HG03108 (cell line): ENCODE data around the gene EVI2B.
"Not testable (repeated sequence)": the region's sequence is repeated elsewhere in the genome, so short reads cannot be mapped to it uniquely, and the experiment has no call there.

Source experiments
- ATAC-seq: cut with Tn5 transposase; IDR thresholded peaks from one replicate; pipeline ENCODE4 v1.9.1; 2021; ENCODE audit warnings: moderate library complexity; ENCODE audit not compliant: unreplicated experiment

The EVI2B gene

DNA sequence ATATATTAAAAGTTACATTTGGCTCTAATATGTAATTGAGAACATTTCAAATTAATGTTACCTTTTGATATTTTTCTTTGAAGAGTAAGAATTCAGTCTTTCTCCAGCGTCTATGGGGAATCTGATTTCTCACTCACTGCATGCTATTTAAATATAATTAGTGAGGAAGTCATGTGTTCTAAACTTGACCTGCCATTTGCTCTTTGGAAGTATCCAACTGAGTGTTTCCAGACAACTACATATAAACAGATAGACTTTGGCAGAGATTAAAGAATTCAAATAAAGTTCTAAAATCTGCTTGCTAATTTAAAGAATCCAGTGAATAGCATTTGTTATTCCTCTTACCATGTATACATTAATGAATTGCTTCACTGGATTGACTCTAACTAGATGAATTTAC, 40.3 kb downstream of the EVI2B start:
- ATAC-seq = no peak

DNA sequence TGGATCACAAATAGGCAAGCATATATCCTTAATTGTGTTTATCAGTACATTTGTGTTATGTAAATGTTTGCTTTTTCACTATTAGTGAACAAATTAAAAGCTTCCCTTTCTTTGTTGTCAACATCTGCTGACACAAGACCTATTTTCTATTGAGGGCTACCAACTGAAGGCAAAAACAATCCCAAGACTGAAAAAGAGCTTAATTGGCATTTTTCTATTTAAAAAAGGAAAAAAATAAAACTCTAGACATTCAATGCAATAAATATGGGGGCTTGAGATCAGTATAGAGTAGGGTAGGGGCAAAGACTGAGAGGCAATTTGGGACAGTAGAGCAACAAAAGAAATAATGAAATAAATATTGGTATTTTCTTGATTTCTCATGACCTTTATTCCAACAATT, 41.1 kb downstream of the EVI2B start:
- ATAC-seq = no peak

DNA sequence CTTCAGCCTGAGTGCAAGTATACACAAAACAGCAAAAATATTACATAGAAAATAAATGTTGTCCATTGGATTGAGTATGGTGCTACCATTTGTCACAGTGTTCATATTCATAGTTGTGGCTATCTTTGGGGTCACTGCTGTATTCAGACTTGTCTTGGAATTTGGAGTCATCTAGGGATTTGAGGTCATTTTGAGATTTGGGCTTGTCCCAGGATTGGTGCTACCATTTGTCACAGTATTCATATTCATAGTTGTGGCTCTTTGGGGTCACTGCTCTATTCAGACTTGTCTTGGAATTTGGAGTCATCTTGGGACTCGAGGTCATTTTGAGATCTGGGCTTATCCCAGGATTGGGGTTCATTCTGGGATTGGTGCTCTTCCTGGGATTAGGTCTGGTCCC, 41.6 kb downstream of the EVI2B start:
- no peak for ATAC-seq

DNA sequence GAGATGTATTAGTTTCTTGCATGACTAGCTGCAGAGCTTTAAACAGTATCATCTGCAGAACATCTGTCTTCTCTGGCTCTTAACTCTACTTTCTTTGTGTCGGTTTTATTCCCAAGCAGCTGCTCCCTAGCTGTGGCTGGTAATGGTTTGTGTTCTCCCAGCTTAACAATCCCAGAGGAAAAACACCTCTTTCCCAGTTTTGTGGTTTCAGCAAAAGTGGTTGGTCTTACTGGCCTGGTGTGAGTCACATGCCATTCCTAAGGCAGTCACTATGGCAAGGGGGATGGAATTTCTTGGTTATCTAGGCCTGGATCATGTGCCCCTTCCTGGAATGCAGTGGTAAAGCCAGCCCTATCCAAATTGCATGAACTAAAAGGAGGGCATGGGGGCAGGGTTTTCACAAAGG, 44.3 kb downstream of the EVI2B start:
- ATAC-seq = no peak

DNA sequence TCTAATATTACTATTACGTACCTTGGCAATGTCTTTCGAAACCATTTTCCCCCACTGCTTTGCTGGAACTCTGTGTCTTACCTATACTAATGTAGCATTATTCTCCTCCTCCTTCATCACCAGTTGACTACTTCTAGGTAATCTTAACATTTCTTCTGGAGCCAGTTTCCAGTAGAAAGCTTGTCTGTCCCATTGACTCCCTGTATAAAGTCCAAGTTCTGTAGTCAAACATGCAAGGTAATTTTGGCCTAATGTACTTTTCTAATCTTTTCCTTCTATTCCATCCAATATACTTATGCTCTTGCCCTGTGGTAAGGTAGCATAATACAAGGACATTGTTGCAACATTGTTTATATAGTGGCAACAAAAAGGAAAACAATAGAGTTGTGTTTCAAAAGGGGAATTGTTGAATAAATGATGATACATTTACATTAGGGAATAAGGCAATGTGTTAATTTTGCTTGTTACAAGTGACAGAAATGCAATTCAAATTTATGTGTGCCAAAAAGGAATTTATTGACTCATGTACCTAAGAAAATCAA, 44.7 kb downstream of the EVI2B start:
- ATAC-seq = no peak

DNA sequence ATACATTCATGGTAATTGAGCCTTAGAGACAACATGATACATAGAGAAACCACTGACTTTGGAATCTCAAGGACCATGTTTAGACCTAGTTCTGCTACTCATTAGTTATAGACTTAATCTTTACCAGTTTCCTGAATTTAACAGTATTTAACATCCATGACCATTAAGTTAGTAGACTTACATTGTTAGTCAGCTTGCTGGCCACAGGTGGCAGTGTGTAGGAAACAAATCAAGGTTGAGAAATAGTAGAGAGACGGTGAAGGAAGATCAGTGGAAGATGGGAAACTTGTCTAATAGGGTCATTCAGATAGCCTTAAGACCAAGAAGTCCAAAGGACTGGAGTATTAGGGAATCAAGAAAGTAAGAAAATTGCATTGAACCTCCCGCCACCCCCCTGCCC, 47.8 kb downstream of the EVI2B start:
- ATAC-seq = no peak

DNA sequence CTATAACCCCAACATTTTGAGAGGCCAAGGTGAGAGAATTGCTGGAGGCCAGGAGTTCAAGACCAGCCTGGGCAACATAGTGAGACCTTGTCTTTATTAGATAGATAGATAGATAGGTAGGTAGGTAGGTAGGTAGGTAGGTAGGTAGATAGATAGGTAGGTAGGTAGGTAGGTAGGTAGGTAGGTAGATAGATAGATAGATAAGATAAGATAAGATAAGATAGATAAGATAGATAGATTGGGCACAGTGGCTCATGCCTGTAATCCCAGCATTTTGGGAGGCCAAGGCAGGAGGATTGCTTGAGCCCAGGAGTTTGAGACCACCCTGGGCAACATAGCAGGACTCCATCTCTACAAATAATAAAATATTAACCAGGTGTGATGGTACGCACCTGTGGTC, 50.9 kb downstream of the EVI2B start:
- ATAC-seq = not testable (repeated sequence)

DNA sequence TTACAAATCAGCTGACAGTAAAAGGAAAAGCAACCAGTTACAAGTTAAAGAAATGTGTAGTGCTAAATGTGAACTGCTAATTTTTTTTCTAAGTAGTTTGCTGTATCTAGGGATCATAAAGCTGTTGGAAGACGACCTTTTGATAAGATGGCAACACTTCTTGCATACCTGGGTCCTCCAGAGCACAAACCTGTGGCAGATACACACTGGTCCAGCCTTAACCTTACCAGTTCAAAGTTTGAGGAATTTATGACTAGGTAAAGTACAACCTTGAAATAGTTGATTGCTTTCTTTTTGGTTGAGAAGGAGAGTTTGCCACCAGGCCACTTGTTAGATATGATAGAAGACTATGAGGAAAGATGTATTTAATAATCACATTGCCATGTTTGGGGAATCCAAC, 52.3 kb downstream of the EVI2B start:
- ATAC-seq = no peak

DNA sequence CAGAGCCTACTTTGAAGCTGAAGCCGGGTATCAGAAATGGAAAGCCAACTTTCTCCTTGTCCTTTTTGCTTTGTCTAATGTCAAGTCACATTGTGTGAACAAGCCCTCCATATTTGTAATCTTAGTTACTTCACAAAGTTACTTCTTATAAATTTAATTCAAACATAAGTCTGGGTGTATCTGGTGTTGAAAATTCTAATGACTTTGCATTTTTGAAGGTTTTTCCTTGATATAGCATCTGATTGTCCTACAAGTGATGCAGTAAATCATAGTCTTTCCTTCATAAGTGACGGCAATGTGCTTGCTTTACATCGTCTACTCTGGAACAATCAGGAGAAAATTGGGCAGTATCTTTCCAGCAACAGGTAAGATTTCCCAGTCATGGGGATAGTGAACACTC, 53.7 kb downstream of the EVI2B start:
- no peak for ATAC-seq

DNA sequence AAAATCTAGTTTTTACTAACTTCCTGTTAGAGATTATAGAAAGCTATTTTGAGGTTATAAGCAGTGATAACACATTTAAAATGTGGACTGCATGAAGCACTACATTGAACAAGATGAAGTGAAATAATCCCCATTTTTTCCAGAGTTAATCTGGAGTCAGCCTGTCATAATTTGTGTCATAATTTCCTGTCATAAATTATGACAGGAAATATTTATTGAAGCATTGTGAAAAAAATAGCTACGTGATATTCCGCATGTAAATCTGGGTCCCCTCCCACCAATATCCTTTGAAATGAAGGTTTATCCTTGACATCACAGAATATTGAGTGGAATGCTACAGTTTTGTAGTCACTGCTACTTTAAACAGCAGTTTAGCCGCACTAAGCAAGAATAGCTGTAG, 56.9 kb downstream of the EVI2B start:
- ATAC-seq = no peak

DNA sequence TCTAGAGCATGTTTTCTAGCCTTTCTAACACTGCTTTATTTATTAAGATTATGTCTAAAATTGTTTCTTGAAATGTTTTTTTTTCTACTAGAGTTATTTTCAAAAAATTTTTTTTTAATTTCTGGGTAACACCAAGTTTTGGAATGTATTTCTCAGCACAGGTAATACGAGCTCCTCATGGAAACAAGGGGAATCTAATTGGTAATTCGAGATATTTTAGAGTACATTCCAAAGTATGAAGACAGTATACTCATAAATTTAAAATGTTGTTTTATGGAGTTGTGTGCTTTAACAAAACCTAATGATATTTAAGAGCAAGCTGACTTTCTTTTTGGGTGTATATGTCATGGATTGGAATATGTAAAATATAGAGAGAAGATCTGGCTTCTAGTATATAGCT, 59.2 kb downstream of the EVI2B start:
- ATAC-seq = no peak
